Islet of Langerhans (tissue), 1 donor: ENCODE results near the gene CNKSR3.

Experiments used
- FAIRE-seq: peaks from one replicate; lab custom pipeline; 2011; peaks lifted over from hg19 to GRCh38; lab: Jason Lieb, UNC

The CNKSR3 gene

DNA sequence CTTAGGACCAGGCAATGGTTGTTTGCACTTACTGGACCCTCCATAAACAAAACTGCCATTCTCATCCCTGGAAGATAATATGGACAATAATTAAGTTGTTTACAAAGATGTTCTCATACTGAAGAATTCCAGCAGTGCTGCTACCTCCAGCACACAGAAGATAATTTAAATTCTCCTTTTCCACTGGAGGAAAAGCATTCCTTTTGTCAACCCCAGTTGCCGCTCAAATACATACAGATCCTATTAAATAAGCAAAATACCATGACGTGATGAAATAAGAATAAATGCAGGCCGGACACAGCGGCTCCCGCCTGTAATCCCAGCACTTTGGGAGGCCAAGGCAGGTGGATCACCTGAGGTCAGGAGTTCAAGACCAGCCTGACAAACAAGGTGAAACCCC, 99.4 kb downstream of the CNKSR3 start:
- FAIRE-seq: no peak

DNA sequence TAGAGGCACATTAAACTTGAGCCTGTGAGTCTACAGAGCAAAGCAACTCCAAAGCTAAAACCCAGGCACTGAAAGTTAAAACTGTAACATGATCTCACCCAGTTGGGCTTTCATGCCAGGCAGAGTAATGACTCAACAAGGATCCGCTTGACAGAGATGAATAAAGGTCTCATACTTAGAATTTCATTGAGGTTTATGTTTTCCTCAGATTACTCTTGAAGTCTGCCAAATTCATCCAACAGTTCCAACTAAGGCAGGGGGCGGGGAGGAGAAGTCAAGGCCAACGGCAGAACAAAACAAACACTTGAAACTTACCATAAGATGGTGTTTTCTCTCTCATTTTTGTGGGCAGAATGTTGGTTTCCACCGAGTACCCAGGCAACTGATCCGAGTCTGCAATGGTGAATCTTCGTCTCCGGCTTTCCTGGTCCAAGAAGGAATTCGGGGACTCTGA, 99.8 kb downstream of the CNKSR3 start:
- peak; percentile 74 for FAIRE-seq

DNA sequence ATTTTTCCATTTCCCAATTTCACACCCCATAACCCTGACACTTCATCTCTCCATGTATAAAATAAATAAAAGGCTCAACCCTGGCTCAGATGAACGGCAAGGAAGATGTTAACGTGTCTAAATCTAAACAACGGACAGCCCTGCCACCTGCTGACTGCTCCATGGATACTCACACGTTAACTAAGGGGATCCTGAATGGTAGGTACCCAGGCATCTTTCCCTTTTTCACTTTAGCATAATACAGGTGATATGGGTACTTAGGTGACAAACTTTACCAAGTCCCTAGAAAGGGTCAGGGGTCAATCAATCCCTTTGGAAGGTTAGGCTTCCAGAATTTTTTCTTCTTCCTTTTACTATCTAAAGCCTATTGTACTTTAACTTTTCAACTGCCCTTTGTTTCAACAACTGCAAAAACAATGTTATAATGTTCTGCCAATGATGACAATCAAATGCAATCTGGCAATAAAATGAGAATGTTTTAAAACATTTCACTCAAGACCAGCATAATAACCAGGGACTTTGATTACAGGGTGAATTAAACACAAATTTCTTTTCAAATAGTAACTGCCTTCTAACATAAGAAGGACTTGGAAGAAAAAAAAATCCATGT, 101.5 kb downstream of the CNKSR3 start:
- no peak for FAIRE-seq

DNA sequence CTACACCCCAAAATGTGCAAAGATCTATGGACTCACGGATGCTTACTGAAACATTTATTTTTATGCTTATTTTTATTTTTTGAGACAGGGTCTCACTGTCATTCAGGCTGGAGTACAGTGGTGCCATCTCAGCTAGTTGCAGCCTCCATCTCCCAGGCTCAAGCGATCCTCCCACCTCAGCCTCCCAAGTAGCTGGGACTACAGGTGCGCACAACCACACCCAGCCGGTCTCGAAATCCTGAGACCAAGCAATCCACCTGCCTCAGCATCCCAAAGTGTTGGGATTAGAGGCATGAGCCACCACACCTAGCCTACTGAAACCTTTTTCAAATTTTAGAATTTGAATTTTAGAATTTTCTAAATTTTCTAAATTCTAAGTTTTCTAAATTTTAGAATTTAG, 103.0 kb downstream of the CNKSR3 start:
- FAIRE-seq: no peak

DNA sequence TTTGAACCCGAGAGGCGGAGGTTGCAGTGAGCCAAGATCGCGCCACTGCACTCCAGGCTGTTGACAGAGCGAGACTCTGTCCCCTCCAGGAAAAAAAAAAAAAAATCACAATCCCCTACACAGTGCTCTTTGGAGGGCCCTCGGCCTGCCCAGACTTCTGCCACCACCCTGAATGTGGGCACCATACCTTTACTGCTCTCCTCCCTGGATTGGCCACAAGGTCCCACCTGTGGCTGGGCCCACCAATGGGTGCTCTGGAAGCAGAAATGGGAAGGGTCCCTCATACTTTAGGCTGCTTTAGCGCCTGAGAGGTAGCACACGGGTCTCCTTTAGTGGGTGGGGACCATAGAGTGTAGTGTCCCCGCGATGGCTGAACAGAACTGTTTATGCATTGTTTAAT, 103.6 kb downstream of the CNKSR3 start:
- FAIRE-seq: no peak

DNA sequence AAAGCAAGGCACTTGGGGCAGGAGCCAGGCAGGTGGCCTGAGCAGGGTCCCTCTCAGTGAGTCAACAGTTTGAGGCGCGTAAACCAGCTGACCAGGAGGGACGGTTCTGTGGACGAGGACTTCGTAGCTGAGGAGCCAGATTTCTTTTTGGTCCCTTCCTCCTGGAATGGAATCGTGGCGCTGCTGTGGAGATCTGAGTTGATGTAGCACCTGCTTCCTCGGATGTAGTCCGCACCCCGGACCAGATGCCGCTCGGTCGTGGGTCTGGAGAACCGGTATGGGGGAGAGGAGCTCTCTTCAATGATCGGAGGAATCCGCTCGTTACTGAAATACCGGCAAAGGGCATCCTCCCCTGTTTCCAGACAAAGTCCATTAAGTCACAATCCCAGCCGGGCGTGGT, 104.2 kb downstream of the CNKSR3 start:
- no peak for FAIRE-seq

DNA sequence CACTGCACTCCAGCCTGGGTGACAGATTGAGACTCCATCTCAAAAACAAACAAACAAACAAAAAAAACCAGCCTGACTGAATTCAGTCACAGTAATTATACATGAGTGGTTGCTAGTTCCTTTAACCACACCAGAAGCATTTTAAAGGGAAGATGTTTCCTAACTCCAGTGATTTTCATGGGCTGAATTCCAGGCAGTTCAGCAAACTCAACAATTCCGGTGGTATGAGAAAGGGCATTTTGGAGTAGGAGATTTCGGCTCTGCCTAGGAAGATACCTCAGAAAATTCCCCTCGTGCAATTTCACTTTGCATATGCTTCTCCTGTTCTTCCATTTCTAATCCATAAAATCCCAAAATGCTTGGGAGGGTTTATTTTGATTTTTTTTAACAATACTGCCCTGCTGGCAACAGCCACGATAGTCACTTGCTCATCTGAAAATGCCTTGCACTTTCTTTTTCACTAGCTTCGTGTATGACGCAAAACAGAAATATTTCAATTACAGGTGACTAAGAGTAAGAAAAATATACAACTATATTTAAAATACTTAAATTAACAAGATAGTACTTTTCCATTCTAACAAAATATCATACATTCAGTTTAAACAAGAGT, 105.6 kb downstream of the CNKSR3 start:
- FAIRE-seq: no peak

DNA sequence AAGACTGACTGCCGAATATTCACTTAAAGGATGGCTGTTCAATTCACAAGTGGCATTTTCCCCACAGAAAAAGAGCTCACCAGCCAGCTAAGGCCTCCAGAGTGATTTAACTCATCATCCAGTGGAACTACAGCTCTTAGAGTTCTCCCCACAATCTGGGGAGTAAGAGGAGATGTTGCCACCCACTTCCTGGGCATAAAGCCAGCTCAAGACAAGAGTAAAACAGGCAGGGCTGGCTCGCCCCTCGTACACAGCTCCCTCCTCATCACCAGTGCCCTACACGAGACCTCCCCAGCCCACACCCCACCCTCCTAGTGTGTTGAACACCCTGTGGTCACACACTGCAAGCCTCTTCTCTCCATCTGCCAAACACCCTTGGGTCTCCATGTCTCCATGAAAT, 106.7 kb downstream of the CNKSR3 start:
- FAIRE-seq: no peak

DNA sequence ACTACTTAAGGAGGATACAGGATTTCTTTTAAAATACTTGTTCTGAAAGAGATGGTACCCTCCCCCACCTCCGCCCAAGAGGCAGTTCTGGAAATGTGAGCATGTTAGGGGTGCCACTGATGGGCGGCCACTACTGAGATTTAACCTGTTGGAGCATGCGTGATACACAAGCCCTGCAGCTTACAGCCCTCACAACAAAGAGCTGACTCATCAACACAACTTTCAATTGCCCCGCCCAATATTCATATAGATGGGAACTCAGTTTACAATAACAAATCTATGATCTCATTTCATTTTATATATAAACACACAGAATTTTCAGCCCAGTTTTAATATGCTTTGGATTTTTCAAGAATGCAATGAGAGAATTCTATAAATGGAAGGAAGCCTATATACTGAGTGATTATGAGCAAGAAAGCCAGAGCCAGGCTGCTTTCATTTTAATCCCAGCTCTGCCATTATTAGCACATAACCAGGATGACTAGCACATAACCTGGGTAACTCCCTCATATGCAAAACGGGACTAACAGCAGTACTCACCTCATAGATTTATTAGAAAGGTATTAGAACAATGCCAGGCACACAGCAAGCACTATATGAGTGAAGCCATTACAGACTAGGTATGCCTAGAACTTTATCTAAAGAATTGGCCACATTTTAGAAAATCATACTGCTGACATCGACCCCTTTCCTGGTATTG, 108.3 kb downstream of the CNKSR3 start:
- no peak for FAIRE-seq

DNA sequence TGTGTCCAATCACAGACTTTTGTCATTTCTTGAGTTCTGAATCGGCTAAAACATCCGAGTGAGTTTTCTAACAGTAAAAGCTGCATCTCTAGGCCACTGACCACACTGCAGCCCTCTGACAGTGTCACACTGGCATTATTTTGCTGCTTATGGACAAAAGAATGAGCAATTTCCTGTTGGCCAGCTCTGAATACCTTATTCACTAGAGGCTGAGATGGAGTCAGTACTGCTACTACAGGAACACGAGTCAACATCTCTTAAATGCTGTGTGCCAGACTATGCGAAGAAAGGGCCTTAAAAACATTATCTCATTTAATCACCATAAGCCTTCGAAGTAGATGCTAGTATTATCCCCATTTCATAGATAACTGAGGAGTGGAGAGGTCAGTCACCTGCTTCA, 111.4 kb downstream of the CNKSR3 start:
- FAIRE-seq: no peak

DNA sequence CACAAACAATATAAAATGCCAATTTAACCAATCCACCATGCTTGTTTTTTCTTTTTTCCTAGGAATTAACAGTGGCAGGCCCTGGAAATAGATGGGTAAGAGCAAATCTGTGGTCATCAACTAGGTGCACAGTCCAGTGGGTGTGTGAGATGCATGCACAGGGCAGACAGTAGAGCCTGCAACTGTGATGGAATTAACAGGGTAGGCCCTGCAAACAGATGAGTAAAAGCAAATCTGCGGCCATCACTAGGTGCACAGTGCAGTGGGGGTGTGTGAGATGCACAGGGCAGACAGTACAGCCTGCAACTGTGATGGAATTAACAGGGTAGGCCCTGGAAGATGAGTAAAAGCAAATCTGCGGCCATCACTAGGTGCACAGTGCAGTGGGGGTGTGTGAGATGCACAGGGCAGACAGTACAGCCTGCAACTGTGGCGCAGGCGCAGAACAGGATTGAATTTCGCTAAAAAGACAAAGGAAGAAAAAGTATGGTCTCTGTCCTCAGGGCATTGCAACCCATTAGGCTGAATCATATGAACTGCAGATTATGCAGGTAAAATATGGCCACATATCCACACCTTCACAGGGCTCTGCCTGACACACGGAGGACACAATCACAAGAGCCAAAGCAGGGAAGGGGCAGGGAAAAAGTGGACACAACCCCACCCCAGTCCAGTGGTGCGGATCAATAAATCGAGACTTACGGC, 112.8 kb downstream of the CNKSR3 start:
- no peak for FAIRE-seq

DNA sequence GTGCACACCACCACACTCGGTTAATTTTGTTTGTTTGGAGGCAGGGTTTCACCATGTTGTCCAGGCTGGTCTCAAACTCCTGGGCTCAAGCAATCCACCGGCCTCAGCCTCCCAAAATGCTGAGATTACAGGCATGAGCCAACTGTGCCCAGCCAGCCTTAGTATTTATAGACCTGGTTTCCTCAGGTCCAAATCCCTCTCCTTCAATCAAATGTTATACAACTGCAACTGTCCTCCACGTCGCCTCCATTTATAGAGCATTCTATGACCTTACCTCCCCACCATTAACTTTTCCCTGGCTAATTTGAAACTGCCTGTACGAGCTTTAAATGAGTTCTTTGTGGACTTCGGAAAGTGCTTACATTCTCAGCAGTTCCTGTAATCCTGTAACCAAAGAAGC, 114.6 kb downstream of the CNKSR3 start:
- no peak for FAIRE-seq

DNA sequence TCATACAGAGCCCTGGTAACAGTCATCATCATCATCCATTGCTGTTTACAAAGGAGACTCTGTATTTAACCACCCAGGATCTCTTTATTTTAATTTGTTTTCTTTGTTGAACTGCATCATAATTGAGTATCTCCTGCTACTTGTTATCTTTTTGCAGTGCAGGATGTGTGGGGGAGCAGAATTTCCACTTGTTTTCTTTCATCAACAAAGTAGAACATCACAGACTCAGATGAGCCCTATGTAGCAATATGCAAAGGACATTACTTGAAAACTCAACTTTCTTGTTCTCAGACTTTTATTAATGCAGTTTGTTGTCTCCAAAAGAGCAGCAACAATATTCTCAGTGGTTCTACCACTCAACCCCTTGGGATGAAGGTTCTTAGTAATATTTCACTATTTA, 115.2 kb downstream of the CNKSR3 start:
- FAIRE-seq: no peak

DNA sequence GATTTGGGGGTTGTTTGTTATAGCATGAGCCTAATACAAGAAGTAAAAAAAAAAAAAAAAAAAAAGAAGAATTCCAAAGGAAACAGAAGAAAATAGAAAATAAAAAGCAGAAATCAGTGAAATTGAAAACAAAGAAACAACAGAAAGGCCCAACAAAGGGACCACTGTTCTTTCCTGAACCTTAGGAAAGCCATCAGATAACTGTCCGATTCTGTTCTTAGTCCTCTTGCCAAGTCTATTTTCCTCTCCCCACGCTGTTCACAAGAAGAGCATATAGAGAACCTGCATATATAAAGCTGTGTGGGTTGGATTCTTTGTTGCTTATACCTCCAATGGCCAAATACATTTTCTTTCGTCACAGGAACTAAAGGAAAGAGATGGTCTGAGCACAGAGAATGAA, 115.9 kb downstream of the CNKSR3 start:
- no peak for FAIRE-seq

DNA sequence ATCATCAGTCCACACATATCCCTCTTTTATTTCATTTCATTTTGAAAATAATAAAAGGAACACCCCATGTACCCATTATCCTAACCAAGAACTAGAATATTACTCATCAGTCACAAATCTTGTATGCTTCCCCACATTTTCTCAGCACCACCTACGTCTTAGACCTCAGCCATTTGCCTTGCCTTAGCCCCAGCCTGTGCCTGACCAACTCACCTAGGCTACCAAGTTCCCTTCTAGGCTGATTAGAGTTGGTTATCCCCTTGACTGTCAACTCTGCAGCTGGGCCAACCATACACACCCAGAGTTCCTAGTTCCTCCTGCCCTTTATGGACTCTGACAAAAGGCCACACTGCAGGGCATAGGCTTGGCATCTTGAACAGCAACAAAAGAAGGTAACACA, 120.5 kb downstream of the CNKSR3 start:
- no peak for FAIRE-seq

DNA sequence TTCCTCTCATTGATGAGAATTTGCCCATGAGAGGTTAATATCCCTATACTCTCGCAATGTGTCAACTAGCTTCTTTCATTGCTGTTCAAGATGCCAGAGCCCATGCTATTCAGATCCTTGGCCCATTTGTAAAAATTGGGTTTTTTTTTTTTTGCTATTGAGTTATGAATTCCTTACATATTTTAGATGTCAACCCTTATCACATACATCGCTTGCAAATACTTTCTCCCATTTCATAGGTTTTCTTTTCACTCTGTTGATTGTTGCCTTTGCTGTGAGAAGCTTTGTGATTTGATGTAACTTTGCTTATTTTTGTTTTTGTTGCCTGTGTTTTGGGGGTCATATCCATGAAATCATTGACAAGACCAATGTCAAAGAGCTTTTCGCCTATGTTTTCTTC, 121.7 kb downstream of the CNKSR3 start:
- no peak for FAIRE-seq

DNA sequence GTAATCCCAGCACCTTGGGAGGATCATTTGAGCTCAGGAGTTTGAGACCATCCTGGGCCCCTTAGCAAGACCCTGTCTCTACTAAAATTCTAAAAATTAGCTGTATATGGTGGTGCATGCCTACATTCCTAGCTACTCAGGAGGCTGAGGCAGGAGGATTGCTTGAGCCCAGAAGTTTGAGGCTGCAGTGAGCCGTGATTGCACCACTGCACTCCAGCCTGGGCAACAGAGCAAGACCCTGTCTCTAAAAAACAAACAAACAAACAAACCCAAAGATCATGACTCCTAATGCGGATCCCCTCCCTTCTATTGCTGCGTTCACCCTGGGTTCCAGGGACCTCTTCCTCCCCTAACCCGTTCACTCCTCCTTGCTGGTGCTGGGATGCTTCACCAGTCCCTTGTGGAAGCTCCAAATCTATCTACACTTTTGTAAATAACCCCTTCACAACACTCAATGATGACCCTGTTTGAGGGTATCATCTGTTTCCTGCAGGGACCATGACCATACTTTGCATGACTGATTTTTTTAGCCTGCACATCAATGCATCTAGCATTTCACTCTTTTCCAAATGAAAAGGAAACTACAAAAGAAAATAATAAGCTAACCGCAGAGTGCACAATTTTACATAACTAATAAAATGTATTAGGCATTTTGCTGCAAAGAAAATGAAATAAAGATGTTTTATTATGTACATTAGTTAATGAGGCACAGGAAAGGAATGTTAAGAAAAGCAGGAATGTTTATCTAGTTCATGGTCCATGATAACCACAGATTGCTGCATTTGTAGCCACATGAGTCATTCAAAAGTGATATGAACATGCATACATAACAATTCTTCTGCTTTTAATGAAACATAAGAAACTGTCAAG, 123.4 kb downstream of the CNKSR3 start:
- no peak for FAIRE-seq

DNA sequence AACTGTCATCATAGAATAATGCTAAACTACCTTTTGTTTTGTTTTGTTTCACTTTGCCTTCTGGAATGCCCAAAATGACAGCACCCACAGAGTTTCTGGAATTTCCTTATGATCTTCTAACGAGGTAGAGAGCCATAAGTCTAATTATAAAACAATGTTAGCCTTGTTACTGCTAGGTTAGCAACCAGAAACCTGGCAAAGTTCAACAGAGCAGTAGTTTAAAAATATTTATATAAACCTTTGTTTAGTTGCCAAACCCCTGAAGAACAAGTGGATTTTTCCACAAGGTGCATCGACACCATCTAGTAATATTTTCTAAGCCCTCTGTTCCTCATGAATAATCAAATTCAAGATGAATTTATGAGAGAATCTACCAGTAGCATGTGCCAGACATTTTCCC, 126.3 kb downstream of the CNKSR3 start:
- no peak for FAIRE-seq

DNA sequence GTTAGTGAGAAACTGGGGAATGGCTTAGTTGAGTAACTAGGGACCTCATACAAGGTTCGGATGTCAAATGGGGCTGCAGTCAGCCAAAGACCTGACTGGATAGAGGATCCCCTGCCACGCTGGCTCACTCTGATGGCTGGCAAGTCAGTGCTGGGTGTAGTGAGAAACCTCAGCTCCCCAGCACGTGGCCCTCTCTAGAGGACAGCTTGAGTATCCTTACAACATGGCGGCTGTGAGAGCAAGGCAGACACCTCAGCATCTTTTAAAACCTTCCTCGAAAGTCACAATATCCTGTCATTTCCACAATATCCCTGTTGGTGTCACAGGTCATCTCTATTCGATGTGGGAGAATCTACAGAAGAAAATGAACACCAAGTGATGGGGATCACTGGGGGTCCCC, 127.2 kb downstream of the CNKSR3 start:
- FAIRE-seq: no peak

DNA sequence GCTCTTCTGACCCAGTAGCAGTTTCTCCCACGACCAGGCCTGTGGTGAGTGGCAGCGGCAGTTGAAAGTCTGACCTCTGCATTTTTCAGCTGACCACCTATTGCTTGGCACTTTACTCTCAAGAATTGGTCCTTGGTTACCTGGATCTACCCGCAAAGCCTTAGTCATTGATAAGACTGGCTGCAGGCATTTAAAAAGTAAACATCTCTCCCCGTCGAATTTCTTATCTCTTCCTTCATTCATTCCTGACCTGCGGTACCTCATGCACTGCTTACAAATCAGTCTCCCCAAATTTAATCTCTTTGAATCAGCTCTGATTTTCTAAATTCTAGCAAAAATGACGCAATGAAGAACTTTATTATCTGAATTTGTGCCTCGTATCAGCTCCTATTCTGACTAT, 127.7 kb downstream of the CNKSR3 start:
- no peak for FAIRE-seq

DNA sequence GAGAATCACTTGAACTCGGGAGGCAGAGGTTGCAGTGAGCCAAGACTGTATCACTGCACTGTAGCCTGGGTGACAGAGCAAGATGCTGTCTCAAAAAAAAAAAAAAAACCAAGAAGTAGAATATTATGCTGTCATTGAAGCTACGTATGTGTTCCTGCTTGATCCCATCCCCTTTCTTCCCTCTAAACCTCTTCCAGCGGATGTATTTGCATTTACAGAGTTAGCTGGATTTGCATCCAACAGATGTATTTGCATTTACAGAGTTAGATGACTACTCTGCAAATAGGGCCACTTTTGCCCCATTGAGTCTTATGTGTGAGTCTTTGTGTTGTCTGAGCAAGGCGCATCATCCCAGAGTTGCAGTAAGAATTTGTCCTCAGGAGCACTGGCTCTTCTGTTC, 128.9 kb downstream of the CNKSR3 start:
- no peak for FAIRE-seq

DNA sequence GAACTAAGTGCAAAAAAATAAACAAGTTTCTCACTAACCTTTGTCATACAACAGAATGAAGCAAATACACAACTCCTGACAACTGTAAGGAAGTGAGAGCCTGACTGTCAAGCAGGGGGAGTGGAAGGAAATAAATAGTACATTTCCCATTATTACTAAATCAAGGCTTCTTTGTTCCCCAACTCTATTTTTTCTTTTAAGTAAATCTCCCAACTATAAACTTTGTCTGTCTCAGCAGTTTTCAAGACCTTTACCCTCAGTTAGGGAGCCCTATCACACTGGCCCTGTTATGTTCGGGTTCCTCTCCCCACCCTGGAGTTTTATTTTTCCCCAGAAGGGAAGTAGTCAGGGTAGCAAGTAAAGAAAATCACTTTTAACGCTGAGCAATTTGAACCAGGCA, 129.7 kb downstream of the CNKSR3 start:
- no peak for FAIRE-seq
